GM06990 (cell line): ENCODE results near the gene WLS.

Source experiments
- DNase-seq: peaks from one replicate; pipeline ENCODE4 v3.0.0-alpha.2; 2011; ENCODE audit not compliant: insufficient read length; ENCODE audit errors: extremely low read depth
- H3K27me3 ChIP-seq: replicated peaks from 2 replicates; pipeline ENCODE4 v1.6.0; 2011; ENCODE audit warnings: low read length; ENCODE audit not compliant: control insufficient read depth, insufficient read depth
- H3K36me3 ChIP-seq: 2 replicates; pipeline ENCODE4 v1.5.1; 2011; ENCODE audit warnings: low read length; ENCODE audit not compliant: control insufficient read depth, insufficient read depth
- H3K4me3 ChIP-seq: replicated peaks from 2 replicates; pipeline ENCODE4 v1.5.1; 2011; ENCODE audit warnings: low read depth, mild to moderate bottlenecking, control low read depth, low read length
- TF ChIP-seq, protein P1 (sequence below): IDR thresholded peaks from 2 replicates; pipeline ENCODE4 v1.5.1; 2011; ENCODE audit warnings: low read length, control low read depth, mild to moderate bottlenecking, inconsistent platforms; ENCODE audit not compliant: insufficient read depth, poor library complexity, severe bottlenecking

The WLS gene

DNA sequence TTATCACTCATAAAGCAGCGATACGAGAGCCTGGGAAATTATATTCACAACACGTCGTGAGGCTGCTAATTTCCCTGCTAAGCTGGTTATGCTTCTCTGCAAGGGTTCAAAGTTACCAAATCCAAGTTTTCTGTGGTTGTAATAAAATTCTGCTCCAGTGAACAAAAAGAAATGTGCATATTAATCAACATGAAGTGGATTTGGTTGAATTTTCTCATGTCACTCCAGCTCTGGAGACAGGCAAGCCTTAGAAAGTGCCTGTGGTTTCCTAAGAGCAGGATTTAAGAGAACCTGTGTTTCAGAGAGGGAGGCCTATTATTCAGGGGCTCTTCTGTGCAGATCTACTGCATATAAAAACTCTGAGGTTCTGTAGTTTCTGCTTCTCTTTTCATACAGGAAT lies 87.5 kb downstream of the WLS start:
- no peaks in the 10 kb centered on the region for H3K36me3 ChIP-seq
- DNase-seq = no peak
- H3K4me3 ChIP-seq = no peak overlapping the region
- TF ChIP-seq, protein P1, sequence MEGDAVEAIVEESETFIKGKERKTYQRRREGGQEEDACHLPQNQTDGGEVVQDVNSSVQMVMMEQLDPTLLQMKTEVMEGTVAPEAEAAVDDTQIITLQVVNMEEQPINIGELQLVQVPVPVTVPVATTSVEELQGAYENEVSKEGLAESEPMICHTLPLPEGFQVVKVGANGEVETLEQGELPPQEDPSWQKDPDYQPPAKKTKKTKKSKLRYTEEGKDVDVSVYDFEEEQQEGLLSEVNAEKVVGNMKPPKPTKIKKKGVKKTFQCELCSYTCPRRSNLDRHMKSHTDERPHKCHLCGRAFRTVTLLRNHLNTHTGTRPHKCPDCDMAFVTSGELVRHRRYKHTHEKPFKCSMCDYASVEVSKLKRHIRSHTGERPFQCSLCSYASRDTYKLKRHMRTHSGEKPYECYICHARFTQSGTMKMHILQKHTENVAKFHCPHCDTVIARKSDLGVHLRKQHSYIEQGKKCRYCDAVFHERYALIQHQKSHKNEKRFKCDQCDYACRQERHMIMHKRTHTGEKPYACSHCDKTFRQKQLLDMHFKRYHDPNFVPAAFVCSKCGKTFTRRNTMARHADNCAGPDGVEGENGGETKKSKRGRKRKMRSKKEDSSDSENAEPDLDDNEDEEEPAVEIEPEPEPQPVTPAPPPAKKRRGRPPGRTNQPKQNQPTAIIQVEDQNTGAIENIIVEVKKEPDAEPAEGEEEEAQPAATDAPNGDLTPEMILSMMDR = no peak
- peaks cover 3% of the 10 kb centered on the region for H3K27me3 ChIP-seq

DNA sequence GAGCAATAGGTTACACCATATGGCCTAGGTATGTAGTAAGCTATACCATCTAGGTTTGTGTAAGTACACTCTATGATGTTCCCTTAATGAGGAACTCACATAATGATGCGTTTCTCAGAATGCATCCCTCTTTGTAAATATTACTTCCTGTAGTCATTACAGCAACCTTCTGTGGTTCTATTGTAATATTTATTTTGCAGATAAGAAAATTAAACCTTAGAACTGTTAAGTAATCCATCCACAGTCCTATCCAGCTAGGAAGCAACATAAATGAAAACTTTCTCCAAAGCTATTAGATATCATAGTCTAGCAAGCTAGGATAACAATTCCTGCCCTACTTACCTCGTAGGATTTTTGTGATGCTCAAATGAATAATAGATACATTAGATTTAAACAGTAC lies 88.7 kb downstream of the WLS start:
- Histone ChIP-seq H3K27me3 (peaks cover 1% of the 10 kb centered on the region; the same call in 1 of the 2 replicates), H3K36me3 (no peaks in the 10 kb centered on the region), H3K4me3 (no peak overlapping the region)
- DNase-seq = no peak
- TF ChIP-seq, protein P1 = no peak

DNA sequence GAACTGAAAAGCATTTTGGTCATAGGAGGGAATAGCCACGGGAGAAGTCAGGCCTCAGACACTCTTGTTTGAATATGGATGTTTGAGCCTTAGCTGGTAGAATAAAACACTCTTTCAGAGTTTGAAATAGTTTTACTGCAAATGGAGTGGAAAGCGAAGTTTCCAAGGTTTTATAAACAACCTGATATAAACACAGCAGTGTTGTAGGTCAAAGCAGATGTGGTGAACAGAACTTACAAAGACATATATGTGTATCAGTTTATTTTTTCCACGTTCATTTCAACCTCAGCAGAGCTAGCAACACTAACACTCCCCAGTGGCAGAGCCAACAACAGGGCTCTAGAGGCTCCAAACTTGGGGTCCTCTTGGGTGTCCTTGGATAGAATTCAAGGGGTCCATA lies 89.9 kb downstream of the WLS start:
- no peak for DNase-seq
- H3K4me3 ChIP-seq = no peak overlapping the region
- no peaks in the 10 kb centered on the region for H3K27me3 ChIP-seq
- TF ChIP-seq, protein P1 = no peak
- H3K36me3 ChIP-seq = no peaks in the 10 kb centered on the region

DNA sequence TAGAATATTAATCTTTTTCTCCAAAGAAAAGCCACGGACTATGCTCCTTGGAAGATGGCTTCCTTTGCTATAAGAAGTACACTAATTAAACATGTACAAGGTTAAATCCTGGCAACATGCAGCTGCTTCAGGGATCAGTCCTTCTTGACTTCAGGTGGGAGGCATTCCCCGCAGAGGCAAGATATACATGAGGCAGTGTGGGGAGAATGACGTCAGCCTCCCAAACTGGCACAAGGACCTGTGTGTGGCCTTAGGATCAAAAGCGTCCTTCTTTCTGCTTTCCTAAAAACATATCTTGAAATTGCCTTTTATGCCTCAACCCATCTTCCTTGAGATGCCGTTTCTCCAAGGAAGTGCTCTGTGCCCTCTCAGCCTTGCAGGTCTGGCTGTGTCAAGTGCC lies 90.3 kb downstream of the WLS start:
- no peak for DNase-seq
- H3K4me3 ChIP-seq = no peak overlapping the region
- H3K36me3 ChIP-seq = no peaks in the 10 kb centered on the region
- TF ChIP-seq, protein P1 = no peak
- no peaks in the 10 kb centered on the region for H3K27me3 ChIP-seq

DNA sequence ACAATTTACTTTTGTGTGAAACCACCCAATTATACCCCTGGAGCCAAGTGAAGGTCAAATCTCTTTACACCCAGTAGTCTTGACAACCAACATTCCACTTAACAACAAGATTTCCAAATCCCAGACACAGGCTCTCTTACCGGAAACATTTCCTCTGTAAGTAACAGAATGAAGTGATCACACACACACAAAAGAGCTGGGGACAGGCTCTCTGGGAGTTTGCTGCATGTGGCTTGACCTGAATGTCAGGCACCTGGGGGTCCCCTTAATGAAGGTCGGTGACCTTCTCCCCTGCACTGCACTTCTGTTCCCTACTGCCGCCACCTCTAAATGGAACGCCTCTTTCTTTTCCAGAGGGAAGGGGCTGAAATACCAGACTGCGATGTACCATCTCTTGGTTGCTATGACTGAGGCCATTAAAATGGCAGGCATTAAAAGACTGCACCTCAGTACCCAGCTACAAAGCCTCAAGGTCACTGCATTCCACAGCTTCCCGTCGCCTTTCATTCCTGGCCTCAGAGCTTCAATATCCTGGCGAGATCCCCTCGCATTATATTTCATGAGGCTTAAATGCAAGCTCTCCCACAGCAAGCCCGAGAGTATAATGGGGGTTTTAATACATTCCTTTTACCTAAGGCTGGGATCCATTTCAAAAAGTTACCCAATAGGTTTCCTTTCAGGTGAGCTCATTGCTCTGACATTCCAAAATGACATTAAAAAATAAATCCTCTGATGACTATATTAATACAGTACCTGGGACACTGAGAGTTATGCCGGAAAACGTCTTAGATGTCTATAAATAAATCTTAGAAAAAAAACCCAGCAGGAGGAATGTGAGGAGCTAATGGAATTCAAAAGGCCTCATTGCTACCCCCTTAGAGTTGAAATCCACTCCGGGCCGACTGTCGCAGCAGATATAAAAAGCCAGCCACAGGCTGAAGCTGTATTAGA lies 91.0 kb downstream of the WLS start:
- Histone ChIP-seq H3K36me3 (no peaks in the 10 kb centered on the region), H3K27me3 (no peaks in the 10 kb centered on the region), H3K4me3 (no peak overlapping the region)
- TF ChIP-seq, protein P1 = no peak
- DNase-seq = no peak

DNA sequence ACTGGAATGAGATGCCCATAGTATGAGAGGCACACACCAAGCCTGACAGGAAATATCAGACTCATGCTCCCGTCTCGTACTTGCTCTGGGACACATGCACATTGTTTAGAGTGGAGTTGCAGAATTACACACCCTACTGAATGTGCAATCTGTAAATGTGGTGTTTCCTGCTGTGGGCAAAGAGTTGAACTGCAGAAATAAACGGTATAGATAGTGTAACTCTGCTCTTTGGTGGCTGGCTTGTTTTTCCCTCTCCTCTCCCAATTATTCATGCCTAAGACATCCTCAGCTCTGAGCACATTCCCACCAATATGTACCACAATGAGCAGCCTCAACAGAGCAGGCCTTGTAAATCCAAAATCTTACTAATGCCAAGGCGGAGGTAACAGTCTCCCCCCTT lies 91.8 kb downstream of the WLS start:
- Histone ChIP-seq H3K4me3 (no peak overlapping the region), H3K36me3 (no peaks in the 10 kb centered on the region), H3K27me3 (no peaks in the 10 kb centered on the region)
- TF ChIP-seq, protein P1 = no peak
- DNase-seq = no peak
